ENCODE measurements around the gene UGT1A7. TPM values are rescaled to one million over a fixed set of nuclear protein-coding genes. Genes with fewer than 3 reads are reported as not detected.

The UGT1A7 gene
- polyA plus RNA-seq, 1 donor from 2014 or later, result not detected

DNA sequence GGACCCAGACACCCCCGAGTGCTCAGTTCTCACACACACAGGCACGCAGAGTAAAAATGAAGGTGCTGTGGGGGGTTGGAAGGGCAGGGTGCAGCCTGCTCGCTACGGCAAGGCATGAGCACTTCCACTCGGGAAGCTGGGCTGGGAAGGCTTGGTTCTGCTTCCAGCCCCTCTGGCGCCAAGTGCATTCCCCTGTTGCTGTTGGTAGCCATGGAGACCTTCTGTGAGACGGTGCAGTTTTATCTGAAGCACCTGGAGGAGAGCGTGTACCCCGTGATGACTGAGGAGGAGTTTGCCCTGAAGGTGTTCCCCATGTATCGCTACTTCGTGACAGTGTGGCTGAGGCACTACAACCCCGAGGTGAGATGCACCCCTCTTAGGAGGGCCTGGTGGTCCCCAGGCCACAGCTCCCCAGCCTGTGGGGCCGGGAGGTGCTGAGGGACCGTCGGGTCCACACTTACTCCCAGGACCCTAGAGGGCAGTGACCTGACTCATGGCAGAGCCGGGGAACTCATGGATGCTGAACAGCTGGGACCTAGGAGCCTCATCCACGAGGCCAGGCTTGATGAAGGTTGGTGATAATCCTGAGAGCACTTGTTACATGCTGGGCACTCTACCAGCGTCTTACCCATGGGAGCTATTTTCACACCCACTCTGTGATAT is 111.9 kb downstream of the UGT1A7 start:
- Histone ChIP-seq H3F3A (ENCODE audit: insufficient read depth, low read length, poor library complexity, severe bottlenecking) (no peaks in the 10 kb centered on the region), H3K36me3 (ENCODE audit: insufficient read depth, low read length) (no peaks in the 10 kb centered on the region), H3K27ac (ENCODE audit: low read length) (no peak overlapping the region), H3K9me3 (ENCODE audit: low read length) (no peaks in the 10 kb centered on the region), H2AFZ (ENCODE audit: low read depth, low read length) (no peak overlapping the region), H3K79me2 (replicated peaks; ENCODE audit: insufficient read depth, low read length) (no peaks in the 10 kb centered on the region), H3K4me3 (ENCODE audit: low read length) (no peak overlapping the region), H3K4me2 (ENCODE audit: low read length) (no peak overlapping the region), H3K27me3 (ENCODE audit: insufficient read depth, low read depth, low read length) (no peaks in the 10 kb centered on the region), H4K20me1 (ENCODE audit: insufficient read depth) (no peaks in the 10 kb centered on the region), H3K9me2 (ENCODE audit: insufficient read depth, low read length) (no peaks in the 10 kb centered on the region), H3K9ac (ENCODE audit: low read length) (no peak overlapping the region)
- TF ChIP-seq, protein P1, sequence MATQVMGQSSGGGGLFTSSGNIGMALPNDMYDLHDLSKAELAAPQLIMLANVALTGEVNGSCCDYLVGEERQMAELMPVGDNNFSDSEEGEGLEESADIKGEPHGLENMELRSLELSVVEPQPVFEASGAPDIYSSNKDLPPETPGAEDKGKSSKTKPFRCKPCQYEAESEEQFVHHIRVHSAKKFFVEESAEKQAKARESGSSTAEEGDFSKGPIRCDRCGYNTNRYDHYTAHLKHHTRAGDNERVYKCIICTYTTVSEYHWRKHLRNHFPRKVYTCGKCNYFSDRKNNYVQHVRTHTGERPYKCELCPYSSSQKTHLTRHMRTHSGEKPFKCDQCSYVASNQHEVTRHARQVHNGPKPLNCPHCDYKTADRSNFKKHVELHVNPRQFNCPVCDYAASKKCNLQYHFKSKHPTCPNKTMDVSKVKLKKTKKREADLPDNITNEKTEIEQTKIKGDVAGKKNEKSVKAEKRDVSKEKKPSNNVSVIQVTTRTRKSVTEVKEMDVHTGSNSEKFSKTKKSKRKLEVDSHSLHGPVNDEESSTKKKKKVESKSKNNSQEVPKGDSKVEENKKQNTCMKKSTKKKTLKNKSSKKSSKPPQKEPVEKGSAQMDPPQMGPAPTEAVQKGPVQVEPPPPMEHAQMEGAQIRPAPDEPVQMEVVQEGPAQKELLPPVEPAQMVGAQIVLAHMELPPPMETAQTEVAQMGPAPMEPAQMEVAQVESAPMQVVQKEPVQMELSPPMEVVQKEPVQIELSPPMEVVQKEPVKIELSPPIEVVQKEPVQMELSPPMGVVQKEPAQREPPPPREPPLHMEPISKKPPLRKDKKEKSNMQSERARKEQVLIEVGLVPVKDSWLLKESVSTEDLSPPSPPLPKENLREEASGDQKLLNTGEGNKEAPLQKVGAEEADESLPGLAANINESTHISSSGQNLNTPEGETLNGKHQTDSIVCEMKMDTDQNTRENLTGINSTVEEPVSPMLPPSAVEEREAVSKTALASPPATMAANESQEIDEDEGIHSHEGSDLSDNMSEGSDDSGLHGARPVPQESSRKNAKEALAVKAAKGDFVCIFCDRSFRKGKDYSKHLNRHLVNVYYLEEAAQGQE (IDR thresholded peaks at IDR 0.05; ENCODE audit: borderline replicate concordance), result no peak
- TF ChIP-seq MXI1 (conservative IDR thresholded peaks at IDR 0.05; ENCODE audit: poor library complexity, severe bottlenecking), result no peak
- TF ChIP-seq SMC3 (conservative IDR thresholded peaks at IDR 0.05; ENCODE audit: poor library complexity), result no peak
- no peak for TF ChIP-seq EZH2 (IDR thresholded peaks at IDR 0.05; ENCODE audit: borderline replicate concordance, insufficient read depth, low read length, poor library complexity, severe bottlenecking)
- TF ChIP-seq TAF1 (IDR thresholded peaks at IDR 0.05; ENCODE audit: low read depth), result no peak
- no peak for TF ChIP-seq RAD21 (conservative IDR thresholded peaks at IDR 0.05)
- TF ChIP-seq EP300 (conservative IDR thresholded peaks at IDR 0.05; ENCODE audit: poor library complexity, severe bottlenecking), result no peak
- TF ChIP-seq POLR2AphosphoS5 (IDR thresholded peaks at IDR 0.05), result no peak
- TF ChIP-seq, protein P2, sequence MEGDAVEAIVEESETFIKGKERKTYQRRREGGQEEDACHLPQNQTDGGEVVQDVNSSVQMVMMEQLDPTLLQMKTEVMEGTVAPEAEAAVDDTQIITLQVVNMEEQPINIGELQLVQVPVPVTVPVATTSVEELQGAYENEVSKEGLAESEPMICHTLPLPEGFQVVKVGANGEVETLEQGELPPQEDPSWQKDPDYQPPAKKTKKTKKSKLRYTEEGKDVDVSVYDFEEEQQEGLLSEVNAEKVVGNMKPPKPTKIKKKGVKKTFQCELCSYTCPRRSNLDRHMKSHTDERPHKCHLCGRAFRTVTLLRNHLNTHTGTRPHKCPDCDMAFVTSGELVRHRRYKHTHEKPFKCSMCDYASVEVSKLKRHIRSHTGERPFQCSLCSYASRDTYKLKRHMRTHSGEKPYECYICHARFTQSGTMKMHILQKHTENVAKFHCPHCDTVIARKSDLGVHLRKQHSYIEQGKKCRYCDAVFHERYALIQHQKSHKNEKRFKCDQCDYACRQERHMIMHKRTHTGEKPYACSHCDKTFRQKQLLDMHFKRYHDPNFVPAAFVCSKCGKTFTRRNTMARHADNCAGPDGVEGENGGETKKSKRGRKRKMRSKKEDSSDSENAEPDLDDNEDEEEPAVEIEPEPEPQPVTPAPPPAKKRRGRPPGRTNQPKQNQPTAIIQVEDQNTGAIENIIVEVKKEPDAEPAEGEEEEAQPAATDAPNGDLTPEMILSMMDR (IDR thresholded peaks at IDR 0.05; ENCODE audit: poor library complexity, severe bottlenecking), result no peak

DNA sequence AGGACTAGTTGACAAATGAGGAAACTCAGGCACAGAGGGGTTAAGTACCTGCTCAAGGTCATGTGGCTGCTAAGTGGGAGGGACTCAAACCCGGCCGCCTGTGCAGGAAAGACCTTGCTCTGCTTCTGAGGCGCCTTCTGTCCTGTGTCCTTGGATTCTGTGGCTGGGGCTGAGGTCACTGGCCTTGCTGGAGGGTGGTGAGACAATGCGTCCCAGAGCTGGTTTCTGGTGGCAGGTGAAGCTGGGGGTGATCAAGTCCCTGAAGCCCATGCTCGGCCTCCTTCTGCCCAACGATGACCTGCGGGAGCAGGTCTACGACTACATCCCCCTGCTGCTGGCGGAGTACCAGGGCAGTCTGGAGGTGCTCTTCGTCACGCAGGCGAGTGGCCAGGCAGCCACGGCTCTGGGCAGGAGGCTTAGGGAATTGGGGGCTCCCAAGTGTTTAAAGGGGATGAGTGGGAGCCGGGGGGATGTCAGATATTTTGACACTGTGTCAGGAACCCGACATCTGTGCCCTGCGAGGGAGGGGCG is 112.5 kb downstream of the UGT1A7 start:
- Histone ChIP-seq H3K27ac (ENCODE audit: low read length) (no peak overlapping the region), H3F3A (ENCODE audit: insufficient read depth, low read length, poor library complexity, severe bottlenecking) (no peaks in the 10 kb centered on the region), H4K20me1 (ENCODE audit: insufficient read depth) (no peaks in the 10 kb centered on the region), H3K79me2 (replicated peaks; ENCODE audit: insufficient read depth, low read length) (no peaks in the 10 kb centered on the region), H3K4me2 (ENCODE audit: low read length) (no peak overlapping the region), H3K4me3 (ENCODE audit: low read length) (no peak overlapping the region), H3K27me3 (ENCODE audit: insufficient read depth, low read depth, low read length) (no peaks in the 10 kb centered on the region), H3K9me3 (ENCODE audit: low read length) (no peaks in the 10 kb centered on the region), H3K9me2 (ENCODE audit: insufficient read depth, low read length) (no peaks in the 10 kb centered on the region), H2AFZ (ENCODE audit: low read depth, low read length) (no peak overlapping the region), H3K36me3 (ENCODE audit: insufficient read depth, low read length) (no peaks in the 10 kb centered on the region), H3K9ac (ENCODE audit: low read length) (no peak overlapping the region)
- TF ChIP-seq SMC3 (conservative IDR thresholded peaks at IDR 0.05; ENCODE audit: poor library complexity) (no peak), MXI1 (conservative IDR thresholded peaks at IDR 0.05; ENCODE audit: poor library complexity, severe bottlenecking) (no peak), EP300 (conservative IDR thresholded peaks at IDR 0.05; ENCODE audit: poor library complexity, severe bottlenecking) (no peak), POLR2AphosphoS5 (IDR thresholded peaks at IDR 0.05) (no peak), TAF1 (IDR thresholded peaks at IDR 0.05; ENCODE audit: low read depth) (no peak), EZH2 (IDR thresholded peaks at IDR 0.05; ENCODE audit: borderline replicate concordance, insufficient read depth, low read length, poor library complexity, severe bottlenecking) (no peak), RAD21 (conservative IDR thresholded peaks at IDR 0.05) (no peak)
- TF ChIP-seq, protein P2 (IDR thresholded peaks at IDR 0.05; ENCODE audit: poor library complexity, severe bottlenecking), result no peak
- TF ChIP-seq, protein P1 (IDR thresholded peaks at IDR 0.05; ENCODE audit: borderline replicate concordance), result no peak
